Neutrophil (primary cell): Measurements from ENCODE around the gene LCP1.

Source experiments
- H3K27ac ChIP-seq: fragments of 200-600 bp; sonication (generic); 2 replicates; pipeline ENCODE4 v1.5.1; 2016; ENCODE audit warnings: mild to moderate bottlenecking, moderate library complexity
- H3K27me3 ChIP-seq: fragments of 200-600 bp; sonication (generic); 2 replicates; pipeline ENCODE4 v1.6.0; 2016; ENCODE audit warnings: mild to moderate bottlenecking
- H3K36me3 ChIP-seq: fragments of 200-600 bp; sonication (generic); 2 replicates; pipeline ENCODE4 v1.5.1; 2017
- H3K4me1 ChIP-seq, 2 experiments: fragments of 200-600 bp in 1 of 2; sonication (generic) in 1 of 2; 1 replicate in 1 of 2; 2 replicates in 1 of 2; pipeline versions ENCODE4 v1.5.1 to v1.6.1; 2013 to 2016; ENCODE audit warnings: low read depth in 1 of 2, low read length in 1 of 2, mild to moderate bottlenecking in 1 of 2, moderate library complexity in 1 of 2; ENCODE audit not compliant: control insufficient read depth in 1 of 2, insufficient read depth in 1 of 2
- H3K4me3 ChIP-seq, 2 experiments: fragments of 200-600 bp in 1 of 2; sonication (generic) in 1 of 2; 1 replicate in 1 of 2; 2 replicates in 1 of 2; pipeline ENCODE4 v1.5.1; 2013 to 2016; ENCODE audit warnings: low read depth in 1 of 2, low read length in 1 of 2, mild to moderate bottlenecking in 1 of 2, moderate library complexity in 1 of 2
- H3K9me3 ChIP-seq: fragments of 200-600 bp; sonication (generic); 2 replicates; pipeline ENCODE4 v1.5.1; 2016
- CTCF ChIP-seq: fragments of 200-600 bp; sonication (generic); IDR thresholded peaks from 2 replicates; pipeline ENCODE4 v1.5.1; 2016; ENCODE audit warnings: antibody characterized with exemption

Gene LCP1

DNA sequence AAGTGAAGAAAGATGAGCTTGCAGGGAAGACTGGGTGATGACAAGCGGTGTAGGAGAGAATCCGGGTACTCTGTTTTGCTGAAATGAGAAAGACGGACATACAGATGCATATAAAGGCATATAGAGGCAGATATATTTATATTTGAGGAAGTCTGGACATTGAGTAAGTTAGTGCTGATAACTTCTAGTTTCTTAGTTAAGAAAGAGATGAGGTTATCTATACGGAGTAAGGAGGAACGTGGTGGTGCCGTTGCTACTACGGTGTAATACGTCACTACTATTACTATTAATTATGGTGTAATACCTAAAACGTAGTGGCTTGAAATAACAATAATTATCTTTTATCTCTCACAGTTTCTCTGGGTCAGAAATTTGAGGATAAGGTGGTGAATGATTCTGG is 67.4 kb downstream of the LCP1 start:
- Histone ChIP-seq H3K27me3 (no peaks in the 10 kb centered on the region), H3K9me3 (no peaks in the 10 kb centered on the region), H3K36me3 (no peaks in the 10 kb centered on the region), H3K4me3 (no peak overlapping the region), H3K4me1 (no peaks in the 10 kb centered on the region), H3K27ac (no peak overlapping the region)
- no peak for TF ChIP-seq CTCF

DNA sequence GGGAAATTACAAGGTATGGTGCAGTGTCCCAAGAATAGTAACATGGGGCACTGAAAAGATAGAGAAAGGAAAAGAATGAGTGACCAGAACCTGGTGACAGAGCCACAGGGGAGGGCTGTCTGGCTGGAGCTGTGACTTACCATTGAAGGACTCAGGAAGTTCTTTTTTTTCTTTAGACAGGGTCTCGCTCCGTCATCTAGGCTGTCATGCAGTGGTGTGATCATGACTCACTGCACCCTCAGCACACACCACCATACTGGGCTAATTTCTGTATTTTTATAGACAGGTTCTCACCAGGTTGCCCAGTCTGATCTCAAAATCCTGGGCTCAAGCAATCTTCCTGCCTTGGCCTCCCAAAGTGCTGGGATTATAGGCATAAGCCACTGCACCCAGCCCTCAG is 68.4 kb downstream of the LCP1 start:
- no peaks in the 10 kb centered on the region for H3K27me3 ChIP-seq
- H3K4me1 ChIP-seq, result no peaks in the 10 kb centered on the region
- TF ChIP-seq CTCF, result no peak
- no peaks in the 10 kb centered on the region for H3K9me3 ChIP-seq
- no peak overlapping the region for H3K4me3 ChIP-seq
- no peak overlapping the region for H3K27ac ChIP-seq
- no peaks in the 10 kb centered on the region for H3K36me3 ChIP-seq

GRCh38 chr13:46111151-46111550 is 70.8 kb downstream of the LCP1 start:
- H3K36me3 ChIP-seq, result no peaks in the 10 kb centered on the region
- no peaks in the 10 kb centered on the region for H3K4me1 ChIP-seq
- H3K27ac ChIP-seq, result no peak overlapping the region
- H3K27me3 ChIP-seq, result no peaks in the 10 kb centered on the region
- TF ChIP-seq CTCF, result no peak
- no peaks in the 10 kb centered on the region for H3K9me3 ChIP-seq
- H3K4me3 ChIP-seq, result no peak overlapping the region

- no peaks in the 10 kb centered on the region for H3K27me3 ChIP-seq
- no peak for TF ChIP-seq CTCF
- H3K36me3 ChIP-seq, result no peaks in the 10 kb centered on the region
- no peaks in the 10 kb centered on the region for H3K4me1 ChIP-seq
- H3K4me3 ChIP-seq, result no peak overlapping the region
- no peak overlapping the region for H3K27ac ChIP-seq
- no peaks in the 10 kb centered on the region for H3K9me3 ChIP-seq
Measured at GRCh38 chr13:46109451-46109850, 72.5 kb downstream of the LCP1 start.

DNA sequence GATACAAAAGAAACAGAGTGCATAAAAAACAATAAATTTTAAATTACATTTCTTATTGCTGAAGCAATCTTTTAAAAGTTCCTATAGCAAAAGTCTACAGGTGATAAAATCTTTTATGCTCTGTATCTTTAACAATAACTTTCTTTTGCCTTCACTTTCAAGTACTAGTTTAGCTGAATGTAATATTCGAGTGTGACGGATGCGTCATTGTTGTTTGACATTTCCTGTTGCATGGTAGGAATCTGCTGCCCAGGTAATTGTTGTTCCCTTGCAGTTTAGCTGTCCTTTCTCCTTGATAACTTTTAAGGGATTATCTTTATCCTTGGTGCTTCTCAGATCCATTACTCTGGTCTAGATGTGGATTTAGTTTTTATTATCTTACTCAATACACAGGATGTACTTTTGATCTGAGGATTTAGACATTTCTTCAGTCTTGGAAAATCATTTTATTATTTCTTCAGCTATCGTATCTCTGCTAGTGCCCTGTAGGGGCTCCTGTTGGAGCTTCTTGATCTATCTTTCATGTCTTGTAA is 75.1 kb downstream of the LCP1 start:
- H3K27me3 ChIP-seq, result no peaks in the 10 kb centered on the region
- H3K4me1 ChIP-seq, result no peaks in the 10 kb centered on the region
- H3K4me3 ChIP-seq, result no peak overlapping the region
- H3K9me3 ChIP-seq, result no peaks in the 10 kb centered on the region
- no peak for TF ChIP-seq CTCF
- H3K27ac ChIP-seq, result no peak overlapping the region
- H3K36me3 ChIP-seq, result no peaks in the 10 kb centered on the region

GRCh38 chr13:46104868-46105267 is 77.1 kb downstream of the LCP1 start, which contains the start of gene CPB2:
Gene CPB2, minus strand, starts transcription at chr13:46105033. Its CDS starts 24 bp downstream, at chr13:46105009.
- H3K4me3 ChIP-seq, result no peak within 1 kb of the TSS
- H3K36me3 ChIP-seq, result no peaks in the 10 kb centered on the region
- H3K27me3 ChIP-seq, result no peaks in the 10 kb centered on the region
- no peak within 1 kb of the TSS for H3K27ac ChIP-seq
- no peaks in the 10 kb centered on the region for H3K4me1 ChIP-seq
- no peak for TF ChIP-seq CTCF
- H3K9me3 ChIP-seq, result no peaks in the 10 kb centered on the region
